Osteoblast (primary cell): ENCODE results near the gene RPS6KA5. TPM values are rescaled to one million over a fixed set of nuclear protein-coding genes. Genes with fewer than 3 reads are reported as not detected.
"Not testable (repeated sequence)": the region's sequence is repeated elsewhere in the genome, so short reads cannot be mapped to it uniquely, and the experiment has no call there.

ENCODE experiments used
- DNase-seq: peaks from one replicate; pipeline ENCODE4 v3.0.0; 2011; ENCODE audit warnings: low spot score, mixed read lengths; ENCODE audit not compliant: insufficient read length; ENCODE audit errors: missing footprints
- H2AFZ ChIP-seq: 2 replicates; pipeline ENCODE4 v1.6.0; 2011; ENCODE audit warnings: mild to moderate bottlenecking, low read length
- H3K27ac ChIP-seq: 2 replicates; pipeline ENCODE4 v1.5.1; 2011; ENCODE audit warnings: mild to moderate bottlenecking, low read depth, low read length, moderate library complexity
- H3K27me3 ChIP-seq: 2 replicates; pipeline ENCODE4 v1.6.0; 2012; ENCODE audit warnings: mild to moderate bottlenecking, control low read depth, inconsistent platforms, low read length, moderate library complexity; ENCODE audit not compliant: insufficient read depth
- H3K36me3 ChIP-seq: 2 replicates; pipeline ENCODE4 v1.5.1; 2011; ENCODE audit warnings: mild to moderate bottlenecking, low read length, control low read depth, moderate library complexity; ENCODE audit not compliant: insufficient read depth
- H3K4me1 ChIP-seq: 2 replicates; pipeline ENCODE4 v1.5.1; 2011; ENCODE audit warnings: mild to moderate bottlenecking, low read length, control low read depth, moderate library complexity; ENCODE audit not compliant: insufficient read depth
- H3K4me2 ChIP-seq: 2 replicates; pipeline ENCODE4 v1.6.0; 2011; ENCODE audit warnings: mild to moderate bottlenecking, low read length; ENCODE audit not compliant: insufficient read depth
- H3K4me3 ChIP-seq: fragments of 200-600 bp; sonication (generic); 3 replicates; pipeline ENCODE4 v1.5.1; 2012; ENCODE audit warnings: mild to moderate bottlenecking, low read length, inconsistent platforms; ENCODE audit not compliant: insufficient read depth
- H3K79me2 ChIP-seq: 2 replicates; pipeline ENCODE4 v1.6.0; 2012; ENCODE audit warnings: mild to moderate bottlenecking, low read length, control low read depth, inconsistent platforms; ENCODE audit not compliant: insufficient read depth
- H3K9me3 ChIP-seq: 2 replicates; pipeline ENCODE4 v1.5.1; 2011; ENCODE audit warnings: low read depth, low read length, control low read depth
- H4K20me1 ChIP-seq: 2 replicates; pipeline ENCODE4 v1.6.0; 2012; ENCODE audit warnings: mild to moderate bottlenecking, low read length, control low read depth; ENCODE audit not compliant: insufficient read depth
- total RNA-seq: library from RNA; depleted of rRNA; stranded (reverse); fragments of >200 nt; gene quantifications from 2 replicates; pipeline ENCODE4 v1.2.3, GENCODE V29; 2012
- TF ChIP-seq, protein P1 (sequence below): IDR thresholded peaks from 2 replicates; pipeline ENCODE4 v1.5.1; 2011; ENCODE audit warnings: mild to moderate bottlenecking, low read depth, low read length, moderate library complexity; ENCODE audit errors: extremely low read depth

Gene RPS6KA5
- total RNA-seq, 1 donor: 1.4 TPM

GRCh38 chr14:90864741-90865140, 195.7 kb downstream of the RPS6KA5 start:
- Histone ChIP-seq H3K9me3 (no peaks in the 10 kb centered on the region), H3K79me2 (no peaks in the 10 kb centered on the region), H3K27me3 (no peaks in the 10 kb centered on the region), H3K4me3 (no peak overlapping the region), H2AFZ (no peak overlapping the region), H3K4me1 (no peaks in the 10 kb centered on the region), H3K36me3 (no peaks in the 10 kb centered on the region), H4K20me1 (no peaks in the 10 kb centered on the region), H3K27ac (no peak overlapping the region), H3K4me2 (no peak overlapping the region)
- DNase-seq: no peak
- TF ChIP-seq, protein P1, sequence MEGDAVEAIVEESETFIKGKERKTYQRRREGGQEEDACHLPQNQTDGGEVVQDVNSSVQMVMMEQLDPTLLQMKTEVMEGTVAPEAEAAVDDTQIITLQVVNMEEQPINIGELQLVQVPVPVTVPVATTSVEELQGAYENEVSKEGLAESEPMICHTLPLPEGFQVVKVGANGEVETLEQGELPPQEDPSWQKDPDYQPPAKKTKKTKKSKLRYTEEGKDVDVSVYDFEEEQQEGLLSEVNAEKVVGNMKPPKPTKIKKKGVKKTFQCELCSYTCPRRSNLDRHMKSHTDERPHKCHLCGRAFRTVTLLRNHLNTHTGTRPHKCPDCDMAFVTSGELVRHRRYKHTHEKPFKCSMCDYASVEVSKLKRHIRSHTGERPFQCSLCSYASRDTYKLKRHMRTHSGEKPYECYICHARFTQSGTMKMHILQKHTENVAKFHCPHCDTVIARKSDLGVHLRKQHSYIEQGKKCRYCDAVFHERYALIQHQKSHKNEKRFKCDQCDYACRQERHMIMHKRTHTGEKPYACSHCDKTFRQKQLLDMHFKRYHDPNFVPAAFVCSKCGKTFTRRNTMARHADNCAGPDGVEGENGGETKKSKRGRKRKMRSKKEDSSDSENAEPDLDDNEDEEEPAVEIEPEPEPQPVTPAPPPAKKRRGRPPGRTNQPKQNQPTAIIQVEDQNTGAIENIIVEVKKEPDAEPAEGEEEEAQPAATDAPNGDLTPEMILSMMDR: no peak

DNA sequence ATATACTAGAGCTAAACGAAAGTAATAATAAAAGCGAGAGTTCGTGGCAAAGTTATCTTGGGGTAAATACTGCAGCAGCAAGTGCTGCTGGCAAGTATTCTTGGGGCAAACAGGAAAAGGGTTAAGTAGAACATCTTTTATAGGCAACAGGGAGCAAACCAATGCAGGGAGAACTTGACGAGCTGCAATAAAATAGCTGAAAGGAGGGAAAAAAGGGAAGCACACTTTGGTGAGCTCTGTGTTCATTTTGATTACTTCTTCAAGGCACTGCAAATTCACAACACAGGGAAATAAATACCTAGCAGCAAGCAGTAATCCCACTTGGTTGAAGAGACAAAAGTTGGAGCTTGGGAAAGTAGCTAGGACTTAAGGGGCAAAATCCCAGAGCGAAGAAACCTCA, 201.9 kb downstream of the RPS6KA5 start:
- Histone ChIP-seq H3K4me3 (no peak overlapping the region), H2AFZ (no peak overlapping the region), H3K4me2 (no peak overlapping the region)

GRCh38 chr14:90857866-90858265, 202.6 kb downstream of the RPS6KA5 start:
- TF ChIP-seq, protein P1: no peak
- no peak for DNase-seq
- Histone ChIP-seq H3K4me2 (no peak overlapping the region), H3K9me3 (no peaks in the 10 kb centered on the region), H3K4me3 (no peak overlapping the region), H3K27ac (no peak overlapping the region), H3K27me3 (no peaks in the 10 kb centered on the region), H2AFZ (no peak overlapping the region), H4K20me1 (no peaks in the 10 kb centered on the region), H3K79me2 (no peaks in the 10 kb centered on the region), H3K4me1 (no peaks in the 10 kb centered on the region), H3K36me3 (no peaks in the 10 kb centered on the region)

More for the DNA sequence above, 201.9 kb downstream of the RPS6KA5 start:
- Histone ChIP-seq H4K20me1 (no peaks in the 10 kb centered on the region), H3K27ac (no peak overlapping the region), H3K4me1 (no peaks in the 10 kb centered on the region), H3K36me3 (no peaks in the 10 kb centered on the region), H3K9me3 (no peaks in the 10 kb centered on the region), H3K27me3 (no peaks in the 10 kb centered on the region), H3K79me2 (no peaks in the 10 kb centered on the region)
- DNase-seq: no peak
- TF ChIP-seq, protein P1: no peak

DNA sequence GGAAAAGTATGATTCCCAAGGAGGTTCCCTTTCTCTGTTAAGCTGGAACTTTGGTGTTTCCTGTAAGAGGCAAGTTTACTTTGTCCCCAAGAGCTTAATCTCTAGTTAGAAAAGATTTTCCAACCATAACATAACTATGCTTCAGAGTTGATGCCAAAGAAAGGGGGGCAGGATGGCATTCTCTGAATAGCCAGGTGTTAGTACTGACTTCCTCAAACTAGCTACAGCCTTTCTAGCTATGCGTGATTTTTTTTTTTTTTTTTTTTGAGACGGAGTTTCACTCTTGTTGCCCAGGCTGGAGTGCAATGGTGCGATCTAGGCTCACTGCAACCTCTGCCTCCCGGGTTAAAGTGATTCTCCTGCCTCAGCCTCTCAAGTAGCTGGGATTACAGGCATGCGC, 204.3 kb downstream of the RPS6KA5 start:
- not testable (repeated sequence) for H4K20me1 ChIP-seq, H3K27ac ChIP-seq, DNase-seq, H3K36me3 ChIP-seq, H3K4me3 ChIP-seq, H3K9me3 ChIP-seq, H3K4me1 ChIP-seq, H3K27me3 ChIP-seq, H2AFZ ChIP-seq, H3K4me2 ChIP-seq, H3K79me2 ChIP-seq
